RPMI7951 (cell line): ENCODE measurements around the gene MPHOSPH10. TPM values are rescaled to one million over a fixed set of nuclear protein-coding genes. Genes with fewer than 3 reads are reported as not detected.
"Not testable (repeated sequence)": the region's sequence is repeated elsewhere in the genome, so short reads cannot be mapped to it uniquely, and the experiment has no call there.

ENCODE experiments used
- DNase-seq: peaks from one replicate; pipeline ENCODE4 v3.0.0-alpha.2; 2012; ENCODE audit warnings: low read depth
- total RNA-seq: library from RNA; depleted of rRNA; stranded (reverse); fragments of >200 nt; shearing (Covaris generic); gene quantifications from 2 replicates; pipeline ENCODE4 v1.2.3, GENCODE V29; 2014; rRNA removed

The MPHOSPH10 gene
- total RNA-seq, 1 experiment from 2014 or later: 23.4 TPM

GRCh38 chr2:71173096-71173495 lies 42.7 kb downstream of the MPHOSPH10 start:
- no peak for DNase-seq

GRCh38 chr2:71174207-71174606 lies 43.8 kb downstream of the MPHOSPH10 start:
- no peak for DNase-seq

- not testable (repeated sequence) for DNase-seq
Measured at GRCh38 chr2:71178836-71179235, 48.4 kb downstream of the MPHOSPH10 start.

GRCh38 chr2:71181316-71181715 lies 50.9 kb downstream of the MPHOSPH10 start:
- no peak for DNase-seq

GRCh38 chr2:71183306-71184115 lies 53.1 kb downstream of the MPHOSPH10 start:
- not testable (repeated sequence) for DNase-seq

GRCh38 chr2:71186973-71187372 lies 56.5 kb downstream of the MPHOSPH10 start:
- DNase-seq: no peak

GRCh38 chr2:71187589-71187988 lies 57.2 kb downstream of the MPHOSPH10 start:
- no peak for DNase-seq

GRCh38 chr2:71190656-71191569 lies 60.5 kb downstream of the MPHOSPH10 start:
- peak; percentile 23 for DNase-seq

- DNase-seq: no peak
Measured at GRCh38 chr2:71191570-71191943, 61.1 kb downstream of the MPHOSPH10 start.

Other genes starting within 250 kb of the MPHOSPH10 start
- 3.2 and 3.4 TPM in 2 replicates for gene VAX2, start 230.1 kb upstream of the MPHOSPH10 start, total RNA-seq
- 0.68 and 2.8 TPM in 2 replicates for gene ATP6V1B1, start 194.7 kb upstream of the MPHOSPH10 start, total RNA-seq
- gene ANKRD53, start 152.0 kb upstream of the MPHOSPH10 start, total RNA-seq: 0.20 TPM in 1 of 2 replicates, not detected in the other
- 59.6 and 61.3 TPM in 2 replicates for gene TEX261, start 135.8 kb upstream of the MPHOSPH10 start, total RNA-seq
- gene NAGK, start 62.0 kb upstream of the MPHOSPH10 start, total RNA-seq: 97.0 and 121 TPM in 2 replicates
- 20.2 and 28.6 TPM in 2 replicates for gene MCEE, start 405 bp upstream of the MPHOSPH10 start, total RNA-seq
- 0.48 and 0.49 TPM in 2 replicates for gene PAIP2B, start 96.5 kb downstream of the MPHOSPH10 start, total RNA-seq
- gene ZNF638, start 201.1 kb downstream of the MPHOSPH10 start, total RNA-seq: 71.0 and 87.6 TPM in 2 replicates